CD4-positive, alpha-beta T cell treated with Interleukin-6 at 100 ng/mL for 8 hours (primary cell): ENCODE data around the gene TOR4A.
"Not testable (repeated sequence)": the region's sequence is repeated elsewhere in the genome, so short reads cannot be mapped to it uniquely, and the experiment has no call there.

Experiments
- DNase-seq: peaks from one replicate; pipeline ENCODE4 v3.0.0-alpha.2; 2020; ENCODE audit warnings: mixed read lengths, low spot score

The TOR4A gene

DNA sequence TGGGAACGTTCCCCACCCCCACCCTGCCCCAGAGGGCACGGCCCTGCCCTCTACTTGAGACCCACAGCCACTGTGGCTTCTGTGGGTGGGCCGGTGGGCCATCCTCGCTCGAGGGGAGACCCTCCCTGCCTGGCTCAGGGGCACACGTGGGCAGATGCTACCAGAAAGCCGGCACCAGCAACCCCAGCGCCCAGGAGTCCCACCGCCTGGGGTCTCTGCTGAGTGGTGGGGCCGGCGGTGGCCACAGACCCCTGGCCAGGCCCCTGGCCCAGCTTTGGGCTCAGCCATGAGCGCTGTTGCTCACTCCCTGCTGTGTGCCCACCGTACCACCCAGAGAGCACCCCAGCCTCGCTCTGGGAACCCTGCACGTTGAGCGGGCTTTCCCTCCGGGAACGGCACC, 41.1 kb downstream of the TOR4A start:
- no peak for DNase-seq

DNA sequence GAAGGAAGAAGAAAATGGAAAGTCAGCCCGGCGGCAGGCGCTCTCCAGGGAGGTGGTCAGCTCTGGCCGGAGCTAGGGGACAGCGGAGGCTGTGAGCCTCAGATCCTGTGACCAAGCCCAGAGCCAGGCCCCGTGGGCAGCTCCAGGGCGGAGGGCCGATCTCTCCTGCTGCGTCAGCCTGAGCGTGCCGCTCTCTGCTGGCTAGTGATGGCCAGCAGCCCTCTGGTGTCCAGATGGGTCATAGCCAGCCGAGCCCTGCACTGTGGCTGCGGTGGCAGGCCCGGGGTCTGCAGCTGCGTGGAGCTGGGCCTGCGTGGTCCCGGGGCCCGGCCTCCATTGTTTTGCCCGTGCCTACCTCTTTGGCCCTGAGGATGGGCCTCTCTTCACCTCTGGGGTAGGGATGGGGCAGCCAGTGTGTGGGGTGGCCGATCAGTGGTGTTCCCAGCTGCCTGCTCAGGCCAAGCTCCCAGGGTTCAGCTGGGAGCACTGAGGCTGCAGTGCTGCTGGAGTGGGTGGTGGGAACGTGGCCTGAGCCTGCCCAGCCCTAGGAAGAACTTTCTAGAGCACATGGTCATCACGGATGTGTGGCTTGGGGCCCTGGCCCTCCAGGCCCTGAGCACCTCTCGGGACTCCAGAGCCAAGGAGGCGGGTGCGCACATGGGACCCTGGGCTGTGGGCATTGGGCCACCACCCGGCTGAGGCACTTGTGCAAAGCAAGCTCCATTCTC, 41.6 kb downstream of the TOR4A start:
- DNase-seq = no peak

DNA sequence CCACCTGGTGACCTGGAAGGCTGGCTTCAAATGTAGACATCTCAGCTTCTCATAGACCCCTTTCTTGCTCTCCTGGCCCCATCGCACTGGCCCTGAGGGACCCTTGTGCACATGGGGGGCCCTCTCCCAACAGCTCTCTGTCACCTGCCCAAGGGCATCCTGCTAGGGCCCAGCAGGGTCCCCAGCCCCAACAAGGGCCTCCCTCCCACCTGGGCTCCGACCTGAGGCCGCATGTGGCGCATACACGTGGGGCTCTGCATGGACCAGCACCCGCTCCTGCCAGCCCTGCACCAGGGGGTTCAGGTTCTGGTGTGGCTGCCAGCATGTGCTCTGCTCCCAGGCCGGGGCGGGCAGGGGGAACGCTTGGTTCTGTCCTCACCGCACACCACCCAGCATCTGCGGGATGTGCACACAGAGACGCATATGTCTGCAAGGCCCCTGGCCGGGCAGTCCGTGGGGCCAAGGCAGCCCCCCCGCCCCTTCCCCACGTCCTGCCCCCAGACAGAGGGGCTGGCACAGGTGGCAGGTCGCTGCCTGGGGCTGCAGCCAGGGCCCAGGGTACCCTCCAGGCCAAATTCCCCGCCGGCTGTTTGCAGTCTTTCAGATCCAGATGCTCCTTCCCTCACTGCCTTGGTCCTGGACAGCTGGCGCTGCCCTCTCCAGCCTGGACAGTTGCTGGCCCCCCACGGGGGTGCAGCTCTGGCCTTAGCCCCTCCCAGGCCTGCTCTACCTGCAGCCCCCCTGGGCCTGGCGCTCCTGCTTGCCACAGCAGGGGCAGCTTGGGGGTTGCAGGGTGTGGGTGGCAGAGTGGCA, 42.4 kb downstream of the TOR4A start:
- peak; percentile 0 for DNase-seq

DNA sequence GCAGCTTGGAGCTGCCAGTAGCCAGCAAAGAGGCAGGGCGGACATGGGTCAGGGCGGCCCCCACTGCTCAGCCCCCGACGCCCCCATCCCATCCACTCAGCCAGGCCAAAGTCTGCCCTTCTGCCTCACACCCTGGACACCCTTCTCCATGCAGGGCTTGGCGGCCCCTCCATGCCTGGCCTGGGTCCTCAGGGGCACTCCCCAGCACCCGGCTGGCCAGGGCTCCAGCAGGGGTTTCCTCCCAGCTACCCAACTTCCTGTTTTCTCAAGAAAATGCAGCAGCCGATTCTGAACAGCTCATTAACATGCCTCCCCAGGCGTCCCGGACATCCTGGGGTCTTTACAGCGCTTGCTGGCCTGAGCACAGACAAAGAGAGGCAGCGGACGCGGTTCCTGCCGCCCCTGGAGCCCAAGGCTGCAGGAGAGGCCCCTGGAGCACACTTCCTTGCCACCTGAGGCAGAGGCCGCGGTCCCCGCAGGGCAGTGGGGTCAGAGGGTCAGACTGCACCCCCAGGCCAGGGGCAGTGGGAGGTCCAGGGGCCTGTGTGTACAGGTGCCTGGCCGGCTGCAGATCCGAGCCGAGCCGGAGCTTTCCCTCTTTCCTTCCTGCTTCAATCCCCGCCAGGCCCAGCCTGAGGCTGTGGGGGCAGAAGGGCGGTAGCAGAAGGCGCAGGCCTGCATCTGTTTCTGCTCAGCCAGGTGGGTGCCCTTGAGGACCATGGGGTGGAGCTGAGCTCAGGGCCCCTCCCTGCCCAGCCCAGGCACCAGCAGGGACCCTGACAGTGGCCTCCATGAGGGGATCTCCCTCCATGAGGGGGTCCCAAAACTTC, 43.2 kb downstream of the TOR4A start:
- DNase-seq = peak; percentile 42

DNA sequence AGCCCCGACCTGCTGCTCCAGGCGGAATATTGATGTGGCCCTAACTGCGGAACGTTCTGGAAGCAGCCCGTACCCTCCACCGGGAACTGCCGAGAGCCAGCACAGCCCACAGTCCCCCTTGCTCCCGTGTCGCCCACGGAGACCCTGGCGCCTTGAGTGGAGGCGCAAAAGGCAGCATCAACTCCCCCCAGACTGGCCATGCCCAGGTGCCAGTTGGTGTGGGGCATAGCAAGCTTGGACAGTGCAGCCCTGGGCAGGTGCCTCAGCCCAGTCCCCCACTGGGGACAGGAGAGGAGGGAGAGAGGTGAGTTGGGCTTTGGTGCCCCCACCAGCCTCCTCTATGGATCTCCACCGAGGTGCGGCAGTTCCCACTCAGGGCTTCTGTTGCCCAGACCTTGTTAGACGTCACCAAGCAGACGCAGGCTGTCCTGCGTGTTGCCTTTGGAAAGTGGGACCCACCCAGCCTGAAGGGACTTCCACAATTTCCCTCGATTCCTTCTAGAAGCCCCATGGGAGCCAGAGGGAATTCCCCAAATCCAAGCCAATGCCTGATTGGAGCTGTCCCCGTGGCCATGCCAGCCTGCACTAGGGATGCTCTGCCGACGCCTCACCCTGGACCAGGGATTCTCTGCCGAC, 44.3 kb downstream of the TOR4A start:
- DNase-seq = no peak

DNA sequence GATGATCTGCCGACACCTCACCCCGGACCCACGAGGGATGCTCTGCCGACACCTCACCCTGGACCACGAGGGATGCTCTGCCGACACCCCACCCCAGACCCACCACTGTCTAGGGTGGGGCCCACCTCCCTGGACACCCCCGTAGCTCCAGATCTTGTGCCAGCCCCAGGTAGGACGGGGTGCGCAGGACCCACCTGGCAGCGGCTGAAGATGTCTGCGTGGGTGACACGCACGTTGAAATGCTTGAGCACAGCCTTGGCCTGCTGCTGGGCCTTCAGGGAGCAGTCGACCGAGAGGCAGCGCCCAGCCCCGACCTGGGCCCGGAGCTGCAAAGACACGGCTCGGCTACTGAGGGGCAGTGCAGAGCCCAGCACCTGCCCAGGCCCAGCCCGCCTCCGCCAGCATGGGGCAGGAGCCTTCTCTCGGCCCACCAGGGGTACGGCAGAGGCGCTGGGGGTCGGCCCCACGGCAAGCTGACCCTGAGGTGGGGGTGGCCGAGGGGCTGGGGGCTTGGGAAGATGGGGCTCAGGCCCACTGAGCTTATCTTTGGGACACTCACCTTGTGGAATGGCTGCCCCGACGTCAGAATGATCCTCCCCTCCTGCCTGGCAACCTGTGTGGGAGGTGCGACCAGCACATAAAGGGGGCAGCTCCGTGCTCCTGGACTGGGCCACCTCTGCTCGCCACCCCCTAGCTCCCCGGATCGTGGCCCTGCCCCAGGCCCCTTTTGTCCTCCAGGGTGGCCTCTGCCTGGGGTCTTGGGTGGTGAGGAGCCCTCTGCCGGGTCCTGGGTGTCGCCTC, 46.2 kb downstream of the TOR4A start:
- DNase-seq = no peak

DNA sequence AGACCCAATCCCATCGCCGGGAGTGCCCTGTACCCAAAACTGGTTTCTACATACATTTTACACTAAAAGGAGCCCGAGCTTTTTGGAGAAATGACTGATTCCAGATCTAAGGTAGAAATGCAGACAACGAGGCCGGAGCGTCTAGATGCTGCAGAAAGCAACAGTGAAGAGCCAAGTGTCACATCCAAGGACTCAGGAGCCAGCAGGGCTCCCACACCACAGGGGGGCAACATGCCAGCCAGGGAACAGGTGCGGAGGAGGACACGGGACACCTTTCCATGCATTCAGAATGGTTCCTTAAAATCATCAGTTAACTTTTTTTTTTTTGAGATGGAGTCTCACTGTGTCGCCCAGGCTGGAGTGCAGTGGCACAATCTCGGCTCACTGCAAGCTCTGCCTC, 47.6 kb downstream of the TOR4A start:
- DNase-seq = no peak

DNA sequence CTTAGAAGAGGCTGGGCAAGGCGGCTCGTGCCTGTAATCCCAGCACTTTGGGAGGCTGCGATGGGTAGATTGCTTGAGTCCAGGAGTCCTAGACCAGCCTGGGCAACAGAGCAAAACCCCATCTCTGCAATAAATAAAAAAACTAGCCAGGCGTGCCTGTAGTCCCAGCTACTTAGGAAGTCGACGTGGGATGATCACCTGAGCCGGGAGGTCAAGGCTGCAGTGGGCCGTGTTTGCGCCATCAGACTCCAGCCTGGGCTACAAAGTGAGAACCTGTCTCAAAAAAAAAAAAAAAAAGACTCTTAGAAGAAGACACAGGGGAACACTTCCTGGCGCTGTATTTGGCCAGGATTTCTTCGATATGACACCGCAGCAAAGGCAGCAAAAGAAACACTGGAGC, 48.3 kb downstream of the TOR4A start:
- no peak for DNase-seq

DNA sequence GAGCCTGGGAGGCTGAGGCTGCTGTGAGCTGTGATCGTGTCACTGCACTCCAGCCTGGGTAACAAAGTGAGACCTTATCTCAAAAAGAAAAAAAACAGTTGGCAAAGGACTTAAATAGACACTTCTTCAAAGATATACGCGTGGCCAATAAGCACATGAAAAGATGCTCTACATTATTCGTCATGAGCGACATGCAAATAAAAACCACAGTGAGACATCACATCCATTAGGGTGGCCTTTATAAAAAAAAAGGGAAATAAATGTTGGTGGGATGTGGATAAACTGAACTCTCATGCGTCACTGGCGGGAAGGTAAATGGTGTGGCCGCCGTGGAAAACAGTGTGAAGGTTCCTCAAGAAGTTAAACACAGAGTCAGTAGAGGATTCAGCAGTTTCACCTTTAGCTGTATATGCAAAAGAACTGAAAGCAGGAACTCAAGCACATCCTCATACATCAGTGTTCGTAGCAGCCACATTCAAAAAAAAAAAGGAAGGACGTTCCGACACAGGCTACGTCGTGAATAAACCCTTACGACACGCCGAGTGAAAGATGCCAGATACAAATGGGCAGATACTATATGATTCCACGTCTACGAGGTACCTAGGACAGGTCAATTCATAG, 49.0 kb downstream of the TOR4A start:
- DNase-seq = no peak

DNA sequence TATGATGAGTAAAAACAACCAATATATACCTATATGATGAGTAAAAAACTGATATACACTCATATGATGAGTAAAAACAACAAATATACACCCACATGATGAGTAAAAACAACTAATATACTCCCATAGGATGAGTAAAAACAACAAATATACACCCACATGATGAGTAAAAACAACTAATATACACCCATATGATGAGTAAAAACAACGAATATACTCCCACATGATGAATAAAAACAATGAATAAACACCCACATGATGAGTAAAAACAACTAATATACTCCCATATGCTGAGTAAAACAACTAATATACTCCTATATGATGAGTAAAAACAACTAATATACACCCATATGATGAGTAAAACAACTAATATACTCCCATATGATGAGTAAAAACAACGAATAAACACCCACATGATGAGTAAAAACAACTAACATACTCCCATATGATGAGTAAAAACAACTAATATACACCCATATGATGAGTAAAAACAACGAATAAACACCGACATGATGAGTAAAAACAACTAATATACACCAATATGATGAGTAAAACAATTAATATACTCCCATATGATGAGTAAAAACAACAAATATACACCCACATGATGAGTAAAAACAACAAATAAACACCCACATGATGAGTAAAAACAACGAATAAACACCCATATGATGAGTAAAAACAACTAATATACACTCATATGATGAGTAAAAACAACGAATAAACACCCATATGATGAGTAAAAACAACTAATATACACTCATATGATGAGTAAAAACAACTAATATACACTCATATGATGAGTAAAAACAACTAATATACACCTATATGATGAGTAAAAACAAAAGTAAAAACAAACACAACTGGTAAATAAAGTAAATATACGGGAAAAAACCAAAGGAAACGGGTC, 50.4 kb downstream of the TOR4A start:
- DNase-seq = not testable (repeated sequence)

DNA sequence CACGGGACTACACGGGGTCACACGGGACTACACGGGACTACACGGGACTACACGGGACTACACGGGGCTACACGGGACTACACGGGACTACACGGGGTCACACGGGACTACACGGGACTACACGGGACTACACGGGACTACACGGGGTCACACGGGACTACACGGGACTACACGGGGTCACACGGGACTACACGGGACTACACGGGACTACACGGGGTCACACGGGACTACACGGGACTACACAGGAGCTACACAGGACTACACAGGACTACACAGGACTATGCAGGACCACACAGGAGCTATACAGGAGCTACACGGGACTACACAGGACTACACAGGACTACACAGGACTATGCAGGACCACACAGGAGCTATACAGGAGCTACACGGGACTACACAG, 52.1 kb downstream of the TOR4A start:
- DNase-seq = not testable (repeated sequence)

DNA sequence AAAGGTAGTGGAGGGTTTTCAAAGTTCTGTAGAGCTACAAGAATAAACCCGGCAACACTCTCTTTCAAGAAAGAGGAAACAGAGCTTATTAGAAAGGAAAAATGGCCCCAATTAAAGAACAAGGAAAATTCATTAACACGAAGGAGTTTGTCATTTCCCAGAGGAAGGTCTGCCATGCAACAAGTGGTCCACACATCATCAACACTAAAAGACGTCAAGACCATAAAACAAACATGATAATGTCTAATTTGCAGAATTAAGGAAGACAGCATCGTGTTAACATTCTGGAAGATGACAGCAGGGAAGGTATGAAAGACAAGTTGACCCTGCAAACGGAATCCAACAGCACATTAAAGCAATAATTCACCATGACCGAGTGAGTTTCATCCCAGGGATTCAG, 53.2 kb downstream of the TOR4A start:
- no peak for DNase-seq

DNA sequence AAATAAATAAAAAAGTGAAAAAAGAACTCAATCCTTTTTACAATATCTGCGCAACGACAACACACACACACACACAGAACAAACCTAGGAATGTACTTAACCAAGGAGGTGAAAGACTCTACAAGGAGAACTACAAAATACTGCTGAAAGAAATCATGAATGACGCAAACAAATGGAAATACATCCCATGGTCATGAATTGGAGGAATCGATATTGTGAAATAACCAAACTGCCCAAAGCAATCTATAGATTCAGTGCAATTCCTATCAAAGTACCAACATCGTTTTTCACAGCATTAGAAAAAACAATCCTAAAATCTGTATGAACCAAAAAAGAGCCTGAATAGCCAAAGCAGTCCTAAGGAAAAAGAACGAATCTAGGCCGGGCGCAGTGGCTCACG, 54.4 kb downstream of the TOR4A start:
- no peak for DNase-seq
